IPS-20b (cell line): ENCODE data around the gene TBXA2R.

Experiments
- H3K27ac ChIP-seq: one replicate; pipeline ENCODE4 v1.5.1; 2013; ENCODE audit warnings: low read length
- H3K27me3 ChIP-seq: 2 replicates; pipeline ENCODE4 v1.6.1; 2013; ENCODE audit warnings: mild to moderate bottlenecking, low read length, inconsistent platforms; ENCODE audit not compliant: insufficient read depth
- H3K36me3 ChIP-seq: 2 replicates; pipeline ENCODE4 v1.6.1; 2013; ENCODE audit warnings: low read depth, mild to moderate bottlenecking, inconsistent platforms, low read length, moderate library complexity; ENCODE audit not compliant: insufficient read depth
- H3K4me1 ChIP-seq: 2 replicates; pipeline ENCODE4 v1.6.1; 2013; ENCODE audit warnings: mild to moderate bottlenecking, control low read depth, inconsistent platforms, low read length, moderate library complexity; ENCODE audit not compliant: insufficient read depth
- H3K4me3 ChIP-seq: 2 replicates; pipeline ENCODE4 v1.5.1; 2013; ENCODE audit warnings: mild to moderate bottlenecking, low read length, inconsistent platforms
- H3K9ac ChIP-seq: 2 replicates; pipeline ENCODE4 v1.6.1; 2013; ENCODE audit warnings: low read depth, mild to moderate bottlenecking, inconsistent platforms, low read length, moderate library complexity
- H3K9me3 ChIP-seq: 2 replicates; pipeline ENCODE4 v1.6.1; 2013; ENCODE audit warnings: mild to moderate bottlenecking, low read depth, low read length, inconsistent platforms; ENCODE audit not compliant: insufficient read depth

TBXA2R gene

DNA sequence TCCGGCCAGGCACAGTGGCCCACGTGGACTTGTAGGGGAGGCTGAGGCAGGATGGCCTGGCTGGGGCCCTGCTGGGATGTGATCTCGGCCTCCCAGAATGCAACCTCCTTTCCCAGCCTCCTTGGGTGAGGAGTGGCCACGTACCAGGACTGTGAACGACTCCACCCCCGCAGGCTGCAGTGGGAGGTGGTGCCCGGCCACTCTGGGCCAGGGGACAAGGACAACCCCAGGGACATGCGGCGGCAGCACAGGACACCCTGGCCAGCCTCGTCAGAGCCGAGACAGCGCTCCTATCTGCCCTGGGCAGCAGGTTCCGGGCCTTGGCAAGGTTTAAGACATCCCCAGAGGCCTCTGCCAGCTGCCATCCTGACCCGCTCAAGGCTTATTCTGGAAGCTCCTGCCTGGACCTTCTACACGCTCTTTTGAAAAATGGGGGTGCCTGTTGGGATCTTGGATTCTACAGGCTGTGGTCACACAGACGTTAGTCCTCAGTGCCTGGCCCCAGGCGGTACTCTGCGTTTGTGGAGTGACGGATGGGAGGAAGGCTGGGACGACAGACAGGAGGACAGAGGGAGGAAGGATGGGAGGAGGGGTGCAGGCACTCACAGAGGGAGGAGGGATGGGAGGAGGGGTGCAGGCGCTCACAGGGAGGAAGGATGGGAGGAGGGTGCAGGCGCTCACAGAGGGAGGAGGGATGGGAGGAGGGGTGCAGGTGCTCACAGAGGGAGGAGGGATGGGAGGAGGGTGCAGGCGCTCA, 39.8 kb upstream of the TBXA2R start:
- no peaks in the 10 kb centered on the region for H3K4me1 ChIP-seq
- H3K27ac ChIP-seq: no peak overlapping the region
- no peaks in the 10 kb centered on the region for H3K27me3 ChIP-seq
- no peaks in the 10 kb centered on the region for H3K9me3 ChIP-seq
- no peak overlapping the region for H3K9ac ChIP-seq
- H3K4me3 ChIP-seq: no peak overlapping the region
- no peaks in the 10 kb centered on the region; the same call in 1 of the 2 replicates for H3K36me3 ChIP-seq

DNA sequence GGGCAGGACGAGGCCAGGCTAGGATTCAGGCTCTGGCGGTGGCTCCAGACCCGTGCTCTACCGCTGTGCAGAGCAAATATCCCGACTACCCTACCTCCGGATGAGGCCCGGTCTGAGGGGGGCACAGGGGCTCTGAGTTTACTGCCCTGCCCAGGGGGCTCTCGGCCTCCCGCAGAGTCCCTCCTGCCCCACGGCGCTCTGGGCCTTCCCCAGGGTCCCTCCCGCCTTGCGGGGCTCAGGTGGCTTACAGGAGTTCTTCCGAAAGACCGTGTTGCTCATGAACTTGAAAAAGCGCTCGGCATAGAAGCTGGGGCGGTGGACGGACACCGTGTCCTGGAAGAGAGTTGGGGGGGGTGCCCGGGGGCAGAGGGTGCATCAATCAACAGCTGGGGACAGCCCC, 39.1 kb upstream of the TBXA2R start:
- no peaks in the 10 kb centered on the region for H3K27me3 ChIP-seq
- no peaks in the 10 kb centered on the region for H3K4me1 ChIP-seq
- no peaks in the 10 kb centered on the region; the same call in 1 of the 2 replicates for H3K36me3 ChIP-seq
- H3K9me3 ChIP-seq: no peaks in the 10 kb centered on the region
- no peak overlapping the region for H3K9ac ChIP-seq
- no peak overlapping the region for H3K27ac ChIP-seq
- H3K4me3 ChIP-seq: no peak overlapping the region

DNA sequence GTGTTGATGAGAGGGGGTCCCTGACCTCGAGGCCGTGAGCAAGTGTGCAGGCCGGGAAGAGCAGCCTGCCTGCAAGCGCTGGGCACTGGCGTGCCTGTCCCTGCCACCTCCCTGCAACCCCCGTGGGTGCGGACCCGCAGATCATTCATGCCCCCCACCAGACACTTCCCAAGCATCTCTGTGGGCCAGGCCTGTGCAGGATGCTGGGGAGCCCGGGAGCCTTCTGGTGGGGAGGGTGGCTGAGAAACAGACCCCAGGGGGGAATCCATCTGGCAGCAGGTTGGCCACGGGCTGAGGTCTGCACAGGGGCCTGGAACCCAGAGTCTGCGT, 38.4 kb upstream of the TBXA2R start:
- no peak overlapping the region for H3K4me3 ChIP-seq
- no peaks in the 10 kb centered on the region for H3K27me3 ChIP-seq
- no peaks in the 10 kb centered on the region for H3K4me1 ChIP-seq
- no peak overlapping the region for H3K9ac ChIP-seq
- no peak overlapping the region for H3K27ac ChIP-seq
- no peaks in the 10 kb centered on the region for H3K9me3 ChIP-seq
- H3K36me3 ChIP-seq: no peaks in the 10 kb centered on the region; the same call in 1 of the 2 replicates

DNA sequence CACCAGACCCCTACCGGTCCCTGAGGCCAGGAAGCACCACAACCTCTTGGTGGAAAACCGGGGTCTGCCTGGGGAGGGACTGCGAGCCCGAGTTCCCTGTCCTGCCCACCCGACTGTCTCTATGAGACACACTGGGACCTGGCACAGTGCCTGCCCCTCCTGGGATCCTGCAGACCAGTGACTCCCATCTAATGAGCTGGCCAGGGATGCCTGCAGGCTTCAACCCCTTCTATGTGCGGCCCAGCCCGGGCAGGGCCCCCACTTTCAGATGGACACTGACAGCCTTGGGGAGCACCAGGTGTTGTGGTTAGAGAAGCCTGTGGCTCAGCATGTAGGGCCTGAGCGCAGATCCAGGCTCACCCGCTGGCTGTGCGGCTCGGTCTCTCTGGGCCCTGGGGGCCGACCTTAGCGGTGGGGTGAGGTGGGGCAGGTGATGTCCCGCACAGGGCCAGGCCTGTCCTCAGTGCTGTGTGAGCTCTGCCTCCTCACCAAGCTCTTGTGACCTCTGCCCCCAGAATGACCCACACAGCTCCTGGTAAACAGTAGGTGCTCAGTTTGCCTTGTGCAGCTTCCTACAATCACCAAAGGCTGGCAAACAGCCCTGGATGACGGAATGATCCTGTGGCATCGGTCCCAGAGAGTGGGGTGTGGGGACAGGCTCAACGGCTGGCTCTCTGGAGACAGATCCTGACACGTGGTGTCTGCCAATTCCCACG, 37.8 kb upstream of the TBXA2R start:
- no peak overlapping the region for H3K9ac ChIP-seq
- H3K4me1 ChIP-seq: no peaks in the 10 kb centered on the region
- no peak overlapping the region for H3K27ac ChIP-seq
- peaks cover 5% of the 10 kb centered on the region; the same call in 1 of the 2 replicates for H3K36me3 ChIP-seq
- no peaks in the 10 kb centered on the region for H3K9me3 ChIP-seq
- no peaks in the 10 kb centered on the region for H3K27me3 ChIP-seq
- H3K4me3 ChIP-seq: no peak overlapping the region

DNA sequence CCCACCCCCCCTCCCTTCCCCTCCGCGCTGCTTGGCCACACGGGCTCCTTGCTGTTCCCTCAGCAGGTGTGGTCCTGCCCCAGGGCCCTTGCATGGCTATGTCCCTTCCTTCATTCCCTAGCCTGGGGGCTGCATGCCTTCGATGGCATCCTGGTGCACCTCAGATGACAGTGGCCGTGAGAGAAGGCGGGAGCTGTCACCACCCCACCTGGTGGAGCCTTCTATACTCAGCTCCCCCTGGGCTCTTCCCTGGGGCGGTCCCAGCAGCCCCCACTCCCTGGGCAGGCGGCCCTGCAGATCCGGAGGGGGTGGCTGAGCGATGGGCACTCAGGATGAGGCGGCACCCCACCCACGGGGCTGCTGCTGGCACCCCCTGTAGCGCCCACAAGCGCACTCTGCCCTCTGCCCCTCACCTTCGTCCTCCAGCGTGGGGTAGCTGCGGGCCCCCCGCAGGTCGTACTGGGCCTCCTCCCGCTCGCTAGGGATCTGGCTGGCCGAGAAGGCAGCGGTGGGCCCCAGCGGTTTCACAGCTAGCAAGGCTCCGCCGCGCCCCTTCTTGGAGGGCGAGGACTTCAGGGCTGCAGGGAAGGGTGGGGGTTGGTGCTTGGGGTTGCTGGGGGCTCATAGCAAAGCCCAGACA, 37.1 kb upstream of the TBXA2R start:
- H3K27ac ChIP-seq: no peak overlapping the region
- no peaks in the 10 kb centered on the region for H3K4me1 ChIP-seq
- H3K9ac ChIP-seq: no peak overlapping the region
- H3K36me3 ChIP-seq: peaks cover 5% of the 10 kb centered on the region; the same call in 1 of the 2 replicates
- H3K4me3 ChIP-seq: no peak overlapping the region
- H3K27me3 ChIP-seq: no peaks in the 10 kb centered on the region
- H3K9me3 ChIP-seq: no peaks in the 10 kb centered on the region

DNA sequence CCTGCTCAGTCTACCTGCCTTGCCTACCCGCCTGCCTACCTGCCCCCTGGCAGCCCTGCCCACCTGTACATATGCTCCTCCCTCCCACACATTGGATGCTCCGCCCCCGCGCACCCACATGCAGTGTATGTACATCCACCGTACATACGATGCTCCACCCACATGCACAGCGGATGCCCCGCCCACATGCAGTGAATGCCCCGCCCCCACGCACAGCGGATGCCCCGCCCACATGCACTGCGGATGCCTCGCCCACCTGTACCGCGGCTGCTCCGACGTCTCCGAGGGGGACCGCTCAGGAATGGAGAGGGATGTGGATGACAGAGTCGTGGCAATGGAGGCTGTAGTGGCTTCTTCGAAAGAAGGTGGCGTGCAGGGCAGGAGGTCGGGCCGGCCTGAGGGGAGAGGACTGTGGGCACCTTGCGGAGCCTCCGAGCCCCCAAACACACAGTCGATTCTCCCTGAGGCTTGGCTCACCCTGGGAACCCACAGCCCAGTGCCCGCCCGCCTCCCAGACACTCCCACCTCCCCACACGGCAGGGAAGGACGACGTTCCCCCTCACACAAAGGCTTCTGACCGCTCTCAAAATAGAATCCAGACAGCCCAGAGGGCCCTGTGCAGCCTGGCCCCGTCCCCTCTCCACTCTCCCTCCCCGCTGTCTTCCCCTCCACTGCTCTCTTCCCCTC, 36.5 kb upstream of the TBXA2R start:
- H3K9me3 ChIP-seq: no peaks in the 10 kb centered on the region
- peaks cover 5% of the 10 kb centered on the region; the same call in 1 of the 2 replicates for H3K36me3 ChIP-seq
- H3K4me3 ChIP-seq: no peak overlapping the region; the same call in 1 of the 2 replicates
- no peak overlapping the region for H3K9ac ChIP-seq
- H3K27ac ChIP-seq: no peak overlapping the region
- H3K4me1 ChIP-seq: no peaks in the 10 kb centered on the region
- no peaks in the 10 kb centered on the region for H3K27me3 ChIP-seq

DNA sequence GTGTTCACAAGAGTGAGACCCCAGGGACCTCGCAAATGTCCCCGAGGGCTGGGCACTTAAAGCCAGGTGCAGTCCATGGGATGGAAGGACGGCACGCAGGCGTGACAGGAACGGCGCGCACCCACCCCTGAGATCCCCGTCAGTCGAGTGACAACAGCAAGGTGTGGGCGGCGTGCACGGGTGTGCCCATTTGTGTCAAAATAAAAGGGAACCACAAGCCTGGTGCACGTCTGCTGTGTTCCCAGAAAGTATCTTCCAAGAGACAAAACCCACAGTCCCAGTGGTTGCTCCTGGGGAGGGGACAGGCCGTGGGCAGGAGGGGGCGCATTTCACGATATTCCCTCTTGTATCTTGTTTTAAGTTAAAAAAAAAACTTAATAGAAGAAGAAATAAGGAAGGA, 35.6 kb upstream of the TBXA2R start:
- Histone ChIP-seq H3K4me1 (no peaks in the 10 kb centered on the region), H3K27ac (no peak overlapping the region), H3K36me3 (peaks cover 5% of the 10 kb centered on the region; the same call in 1 of the 2 replicates), H3K4me3 (no peak overlapping the region), H3K9me3 (no peaks in the 10 kb centered on the region), H3K27me3 (no peaks in the 10 kb centered on the region), H3K9ac (no peak overlapping the region)

DNA sequence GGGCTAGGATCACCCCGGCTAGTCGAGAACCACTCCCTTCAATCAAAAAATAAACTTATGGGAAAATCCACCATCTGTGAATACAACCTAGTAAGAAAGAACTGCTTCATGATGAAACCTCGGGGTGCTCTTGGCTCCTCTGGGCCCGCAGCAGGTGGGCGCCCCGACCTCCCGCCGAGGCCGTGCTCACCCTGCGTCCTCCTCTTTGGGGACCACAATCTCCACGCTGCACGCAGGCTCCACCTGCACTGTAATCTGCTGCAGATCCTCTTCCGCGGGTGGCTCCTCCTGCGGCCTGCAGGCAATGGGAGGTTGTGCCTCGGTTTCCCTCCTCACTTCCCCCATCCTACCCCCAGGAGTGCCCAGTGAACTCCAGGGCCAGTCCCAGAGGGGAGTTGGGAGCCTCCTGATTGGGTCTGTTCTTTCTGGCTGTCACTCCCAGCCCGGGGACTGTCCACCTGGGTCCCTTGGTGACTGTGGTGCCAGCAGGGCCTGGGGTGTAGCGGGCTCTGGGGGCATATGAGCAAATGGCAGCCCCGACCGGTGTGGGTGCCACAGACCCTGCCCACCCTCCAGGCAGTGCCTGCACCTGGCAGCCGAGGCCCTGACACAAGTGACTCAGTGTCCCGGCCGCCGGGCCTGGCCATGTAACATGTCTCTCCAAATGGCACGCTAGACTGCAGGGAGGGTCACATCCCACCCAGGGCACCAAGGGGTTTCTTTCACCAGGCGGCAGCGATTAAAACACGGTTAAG, 35.0 kb upstream of the TBXA2R start:
- H3K9ac ChIP-seq: no peak overlapping the region
- no peaks in the 10 kb centered on the region for H3K9me3 ChIP-seq
- H3K27ac ChIP-seq: no peak overlapping the region
- peaks cover 5% of the 10 kb centered on the region; the same call in 1 of the 2 replicates for H3K36me3 ChIP-seq
- H3K27me3 ChIP-seq: no peaks in the 10 kb centered on the region
- H3K4me3 ChIP-seq: no peak overlapping the region
- H3K4me1 ChIP-seq: no peaks in the 10 kb centered on the region

DNA sequence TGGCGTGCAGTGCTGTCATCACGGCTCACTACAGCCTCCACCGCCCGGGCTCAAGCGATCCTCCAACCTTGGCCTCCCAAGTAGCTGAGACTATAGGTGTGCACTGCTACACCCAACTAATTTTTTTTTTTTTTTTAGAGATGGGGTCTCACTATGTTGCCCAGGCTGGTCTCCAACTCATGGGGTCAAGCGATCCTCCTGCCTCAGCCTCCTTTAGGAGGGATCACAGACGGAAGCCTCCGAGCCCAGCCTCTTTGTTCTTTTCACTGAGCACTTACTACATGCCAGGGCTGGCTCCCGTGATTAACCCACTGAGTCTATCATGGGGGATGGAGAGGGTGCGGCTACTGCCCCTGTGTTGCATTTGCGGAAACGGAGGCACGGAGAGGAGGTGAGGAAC, 32.8 kb upstream of the TBXA2R start:
- Histone ChIP-seq H3K9ac (no peak overlapping the region), H3K4me1 (no peaks in the 10 kb centered on the region), H3K9me3 (no peaks in the 10 kb centered on the region), H3K27ac (no peak overlapping the region), H3K27me3 (no peaks in the 10 kb centered on the region), H3K36me3 (peaks cover 5% of the 10 kb centered on the region; the same call in 1 of the 2 replicates), H3K4me3 (no peak overlapping the region)

DNA sequence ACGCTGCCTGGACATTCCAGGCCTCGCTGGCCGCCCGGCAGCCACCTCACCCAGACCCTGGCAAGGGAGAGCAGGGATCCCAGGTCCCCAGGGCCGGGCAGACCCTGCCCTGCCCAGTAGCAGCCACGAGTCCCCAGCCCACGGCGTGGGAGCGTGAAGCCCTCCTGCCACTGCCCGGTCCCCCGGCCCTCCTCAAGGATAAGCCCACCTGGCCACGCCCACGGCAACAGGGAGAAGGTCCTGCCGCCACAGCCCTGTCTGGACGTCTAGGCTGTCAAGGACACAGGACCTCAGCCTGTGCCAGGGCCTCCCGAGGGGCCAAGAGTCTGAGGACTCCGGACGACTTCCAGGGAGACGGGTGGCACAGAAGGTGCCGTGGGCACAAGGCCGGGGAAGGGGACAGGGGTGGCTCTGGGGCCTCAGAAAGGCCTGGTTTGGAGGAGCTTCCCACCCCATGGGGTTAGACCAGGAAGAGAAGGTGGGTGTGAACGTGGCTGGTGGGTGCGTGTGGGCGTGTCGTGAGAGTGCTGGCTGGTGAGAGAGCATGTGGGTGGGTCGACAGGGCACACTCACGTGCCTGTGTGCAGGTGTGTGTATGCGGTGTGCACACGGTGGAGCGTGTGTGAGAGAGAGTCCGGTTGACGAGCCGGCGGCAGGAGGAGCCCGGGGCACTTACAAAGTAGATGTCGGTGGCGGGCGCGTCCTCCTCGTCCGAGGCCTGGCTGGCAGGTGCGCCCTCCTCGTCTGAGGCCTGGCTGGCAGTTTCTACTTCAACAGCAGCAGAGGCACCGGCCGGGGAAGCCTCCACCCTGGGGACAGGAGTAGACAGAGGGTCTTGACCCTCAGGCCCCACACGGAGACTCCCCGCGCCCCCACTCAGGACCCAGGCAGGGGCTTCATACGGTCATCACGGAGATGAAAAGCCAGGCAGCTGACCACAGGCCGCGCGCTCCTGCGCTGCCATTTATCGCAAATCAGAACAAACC, 31.8 kb upstream of the TBXA2R start:
- H3K27ac ChIP-seq: no peak overlapping the region
- H3K9me3 ChIP-seq: no peaks in the 10 kb centered on the region
- no peaks in the 10 kb centered on the region for H3K27me3 ChIP-seq
- no peaks in the 10 kb centered on the region for H3K4me1 ChIP-seq
- H3K36me3 ChIP-seq: peaks cover 5% of the 10 kb centered on the region; the same call in 1 of the 2 replicates
- H3K4me3 ChIP-seq: no peak overlapping the region
- no peak overlapping the region for H3K9ac ChIP-seq
